Stomach (tissue), 9 donors: ENCODE measurements around the gene DYNLL1. TPM values are rescaled to one million over a fixed set of nuclear protein-coding genes. Genes with fewer than 3 reads are reported as not detected.
A peak's percentile ranks its signal among the peaks of the same experiment; 100 is the strongest.

ENCODE experiments used
- DNase-seq, 2 donors: peaks; one replicate each; pipeline versions ENCODE4 v3.0.0 to v3.0.0-alpha.2; 2013 to 2019
- H3K27ac ChIP-seq, 5 donors: fragments of 200-600 bp in 4 of 5; sonication (generic) in 4 of 5; one replicate each; pipeline ENCODE4 v1.5.1; 2013 to 2019; ENCODE audit warnings: mild to moderate bottlenecking in 1 of 5, moderate library complexity in 1 of 5
- H3K27me3 ChIP-seq, 3 donors: fragments of 200-600 bp; sonication (generic); one replicate each; pipeline ENCODE4 v1.5.1; 2017 to 2019; ENCODE audit warnings: mixed run types in 1 of 3
- H3K36me3 ChIP-seq, 4 donors: fragments of 200-600 bp; sonication (generic); 1 replicate in 3 of 4; 2 replicates in 1 of 4; pipeline ENCODE4 v1.5.1; 2016 to 2019
- H3K4me1 ChIP-seq, 4 donors: fragments of 200-600 bp; sonication (generic); one replicate each; pipeline ENCODE4 v1.5.1; 2016 to 2019
- H3K4me3 ChIP-seq, 4 donors: fragments of 200-600 bp; sonication (generic) in 3 of 4; one replicate each; pipeline ENCODE4 v1.5.1; 2016 to 2019; ENCODE audit warnings: mild to moderate bottlenecking in 1 of 4
- H3K9me3 ChIP-seq, 4 donors: fragments of 200-600 bp; sonication (generic); one replicate each; pipeline ENCODE4 v1.5.1; 2016 to 2019
- CTCF ChIP-seq, 7 experiments: fragments of 450-650 bp in 4 of 7; fragments of 200-600 bp in 3 of 7; sonication (generic) in 3 of 7; IDR thresholded peaks; one replicate each; pipeline ENCODE4 v1.5.1; 2016 to 2019; ENCODE audit warnings: antibody characterized with exemption in 7 of 7, control low read depth in 2 of 7, mild to moderate bottlenecking in 1 of 7
- EP300 ChIP-seq: sonication (generic); formaldehyde crosslinking; IDR thresholded peaks from one replicate; pipeline ENCODE4 v1.6.1; 2017; ENCODE audit warnings: antibody characterized with exemption
- POLR2A ChIP-seq, 4 donors: fragments of 450-650 bp; IDR thresholded peaks; one replicate each; pipeline ENCODE4 v1.6.1; 2016; ENCODE audit warnings: antibody characterized with exemption in 4 of 4, control low read depth in 2 of 4, mild to moderate bottlenecking in 1 of 4, moderate library complexity in 1 of 4
- POLR2AphosphoS5 ChIP-seq, 3 donors: sonication (generic); formaldehyde crosslinking; IDR thresholded peaks; one replicate each; pipeline ENCODE4 v1.6.1; 2016; ENCODE audit warnings: antibody characterized with exemption in 3 of 3
- WGBS, 5 donors: extraction: QIAGEN DNeasy Blood & Tissue Kit in 3 of 5; methylation state at CpG; one replicate each; pipeline versions ENCODE4 v1.1.5 to v1.1.7; 2013 to 2018; 5-methylcytosine and 5-hydroxymethylcytosine counted together
- intact Hi-C: fragments of 100-400 bp; cut with DNase I; formaldehyde crosslinking; loops from one replicate; pipeline ENCODE4 v1.15.1; 2023; ENCODE audit warnings: low total_unique reads
- polyA plus RNA-seq, 3 donors: library from polyadenylated mRNA; stranded (reverse); fragments of 200-250 nt; gene quantifications; one replicate each; pipeline ENCODE4 v1.2.3, GENCODE V29; 2013
- total RNA-seq, 5 donors: library from RNA; depleted of rRNA; stranded (reverse); fragments of >200 nt; gene quantifications; one replicate each; pipeline versions ENCODE4 v1.1.0 to v1.2.3, GENCODE V29; 2014 to 2016
- donor health status: healthy with polysubstance abuse.
- donor health status: Bipolar disorder and iron deficiency.
- donor health status: healthy.

Gene DYNLL1
- total and polyA plus RNA-seq, 8 donors = 27.2 to 580 (median 174) TPM

- TF ChIP-seq POLR2A (IDR thresholded peaks at IDR 0.05) = no peak
- TF ChIP-seq CTCF (IDR thresholded peaks at IDR 0.05) = no peak
- no peak for TF ChIP-seq EP300
- no peak for TF ChIP-seq POLR2AphosphoS5 (IDR thresholded peaks at IDR 0.05)
- Histone ChIP-seq H3K9me3 (no peaks in the 10 kb centered on the region), H3K27me3 (no peaks in the 10 kb centered on the region), H3K27ac (peak overlapping the region; percentile 66 to 93 (median 88)), H3K4me1 (peaks cover 17 to 39% (median 30%) of the 10 kb centered on the region in 4 donors), H3K36me3 (peaks cover 5 to 33% (median 31%) of the 10 kb centered on the region in 4 donors), H3K4me3 (peak overlapping the region; percentile 92 to 98 (median 96))
- 11 to 19% (median 19%) methylated on average over 16 to 17 of the region's 17 CpGs for WGBS, 5 donors
- intact Hi-C loops = no loop called here
- DNase-seq = no peak
These were observed 655 bp upstream of the DYNLL1 start for GRCh38 chr12:120495186-120495730.

GRCh38 chr12:120496413-120497340 lies 764 bp downstream of the DYNLL1 start:
- Histone ChIP-seq H3K9me3 (no peaks in the 10 kb centered on the region), H3K27me3 (no peaks in the 10 kb centered on the region), H3K36me3 (peaks cover 5 to 32% (median 27%) of the 10 kb centered on the region in 4 donors), H3K4me1 (peaks cover 17 to 39% (median 30%) of the 10 kb centered on the region in 4 donors), H3K27ac (peak overlapping the region; percentile 81 to 93 (median 88)), H3K4me3 (peak overlapping the region; percentile 92 to 98 (median 96))
- intact Hi-C loops = no loop called here
- WGBS, 5 donors = 0 to 1% (median 1%) methylated on average over 47 of the region's 47 CpGs
- TF ChIP-seq CTCF (IDR thresholded peaks at IDR 0.05) (no peak), EP300 (no peak), POLR2A (IDR thresholded peaks at IDR 0.05) (no peak), POLR2AphosphoS5 (IDR thresholded peaks at IDR 0.05) (no peak)
- DNase-seq = peak; percentile 59 to 84

- Histone ChIP-seq H3K27ac (peak overlapping the region in 4 of 5 donors; percentile 6 to 93 (median 86)), H3K27me3 (no peaks in the 10 kb centered on the region), H3K9me3 (no peaks in the 10 kb centered on the region), H3K4me1 (peaks cover 17 to 39% (median 30%) of the 10 kb centered on the region in 4 donors), H3K4me3 (peak overlapping the region; percentile 92 to 98 (median 96)), H3K36me3 (peaks cover 5 to 38% (median 31%) of the 10 kb centered on the region in 4 donors)
- intact Hi-C loops = no loop called here
- DNase-seq = no peak
- 21 to 23% (median 21%) methylated on average over 9 of the region's 9 CpGs for WGBS, 5 donors
- TF ChIP-seq POLR2A (IDR thresholded peaks at IDR 0.05) (no peak), POLR2AphosphoS5 (IDR thresholded peaks at IDR 0.05) (no peak), EP300 (no peak), CTCF (IDR thresholded peaks at IDR 0.05) (no peak)
These were observed 1.7 kb downstream of the DYNLL1 start for GRCh38 chr12:120497524-120498150.

GRCh38 chr12:120498870-120499515 lies 3.1 kb downstream of the DYNLL1 start:
- peak overlapping the region in 1 of 5 donors; percentile 11 for H3K27ac ChIP-seq
- H3K4me1 ChIP-seq = peaks cover 17 to 39% (median 30%) of the 10 kb centered on the region in 4 donors
- WGBS, 5 donors = 70 to 83% (median 77%) methylated on average over 3 of the region's 3 CpGs
- peaks cover 16 to 51% (median 45%) of the 10 kb centered on the region in 4 donors for H3K36me3 ChIP-seq
- no peaks in the 10 kb centered on the region for H3K9me3 ChIP-seq
- H3K27me3 ChIP-seq = no peaks in the 10 kb centered on the region
- no peak for DNase-seq
- no peak for TF ChIP-seq POLR2A (IDR thresholded peaks at IDR 0.05)
- intact Hi-C loops = no loop called here
- H3K4me3 ChIP-seq = no peak overlapping the region
